Activated CD4-positive, alpha-beta T cell treated with anti-CD3 and anti-CD28 coated beads, Interleukin-2, amount 10 ng/mL, durations not matched to agents 24 days and 14 days (primary cell): ENCODE results near the gene GALK2. TPM values are rescaled to one million over a fixed set of nuclear protein-coding genes. Genes with fewer than 3 reads are reported as not detected.
A peak's percentile ranks its signal among the peaks of the same experiment; 100 is the strongest.

Source experiments
- DNase-seq: peaks from one replicate; pipeline ENCODE4 v3.0.0; 2022
- H3K27ac Mint-ChIP-seq: one replicate; pipeline ENCODE4 v1.8.0; 2022; ENCODE audit warnings: mild to moderate bottlenecking, mixed read lengths
- H3K27me3 Mint-ChIP-seq: one replicate; pipeline ENCODE4 v1.8.0; 2022; ENCODE audit warnings: mixed read lengths
- H3K36me3 Mint-ChIP-seq: one replicate; pipeline ENCODE4 v1.8.0; 2022; ENCODE audit warnings: low read depth, mild to moderate bottlenecking, mixed read lengths
- H3K4me1 Mint-ChIP-seq: one replicate; pipeline ENCODE4 v1.8.0; 2021; ENCODE audit warnings: mixed read lengths
- H3K4me3 Mint-ChIP-seq: one replicate; pipeline ENCODE4 v1.8.0; 2022; ENCODE audit warnings: mild to moderate bottlenecking, moderate library complexity, mixed read lengths
- H3K9me3 Mint-ChIP-seq: one replicate; pipeline ENCODE4 v1.8.0; 2021; ENCODE audit warnings: mixed read lengths
- intact Hi-C: fragments of 100-400 bp; cut with micrococcal nuclease; formaldehyde crosslinking; loops from one replicate; pipeline ENCODE4 v1.15.1; 2023
- total RNA-seq: library from RNA; stranded (reverse); gene quantifications from 2 replicates; pipeline ENCODE4 v1.2.3, GENCODE V29; 2022

Gene GALK2
- total RNA-seq, 1 donor from 2014 or later = 25.5 TPM

DNA sequence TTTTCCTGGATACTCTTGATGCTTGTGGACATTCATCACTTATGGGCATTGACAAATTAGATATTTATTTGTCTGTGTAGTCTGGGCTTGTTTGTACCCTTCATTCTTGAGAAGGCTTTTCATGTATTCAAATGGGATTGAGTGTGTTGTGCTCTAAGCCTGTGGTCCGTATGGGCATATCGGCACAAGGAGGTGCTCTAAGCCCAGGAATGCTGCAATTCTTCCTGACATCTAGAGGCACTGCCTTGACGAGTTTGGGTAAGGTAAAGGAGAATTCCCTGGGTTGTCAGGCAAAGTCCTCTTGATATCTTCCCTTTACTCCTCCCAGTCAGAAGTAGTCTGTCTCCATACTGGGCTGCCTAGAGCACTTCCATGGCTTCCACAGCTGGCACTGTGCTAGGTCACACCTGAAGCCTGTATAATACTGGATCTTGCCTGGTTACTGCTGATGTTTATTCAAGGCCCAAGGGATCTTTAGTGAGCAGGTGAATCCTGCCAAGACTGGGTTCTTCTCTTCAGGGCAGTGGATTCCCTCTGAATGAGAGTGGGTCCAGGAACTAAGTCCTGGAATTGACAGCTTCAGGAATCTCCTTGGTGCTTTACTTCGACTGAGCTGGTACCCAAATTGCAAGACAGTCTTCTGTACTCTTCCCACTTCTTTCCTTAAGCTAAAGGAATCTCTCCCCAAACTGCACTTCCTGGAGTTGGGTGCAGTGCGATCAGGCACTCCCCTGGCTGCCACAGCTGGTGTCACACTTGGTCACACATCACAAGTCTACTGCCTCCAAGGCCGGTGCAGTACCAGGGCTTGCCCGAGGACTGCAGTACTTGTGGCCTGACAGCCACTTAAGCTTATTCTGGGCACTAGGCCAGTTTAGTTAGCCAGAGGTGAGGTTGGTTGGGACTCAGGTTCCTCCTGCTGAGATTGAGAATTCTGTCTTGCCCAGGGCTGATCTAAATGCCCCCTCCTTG, 46.0 kb downstream of the GALK2 start:
- Mint-ChIP-seq H3K9me3 (peaks cover 6% of the 10 kb centered on the region), H3K27ac (no peak overlapping the region), H3K27me3 (no peaks in the 10 kb centered on the region), H3K36me3 (peaks cover 43% of the 10 kb centered on the region), H3K4me1 (peaks cover 4% of the 10 kb centered on the region), H3K4me3 (no peak overlapping the region)
- no peak for DNase-seq
- intact Hi-C loops = no loop called here

- Mint-ChIP-seq H3K27me3 (no peaks in the 10 kb centered on the region), H3K4me3 (no peak overlapping the region), H3K9me3 (peaks cover 16% of the 10 kb centered on the region), H3K36me3 (peaks cover 56% of the 10 kb centered on the region), H3K4me1 (peaks cover 15% of the 10 kb centered on the region), H3K27ac (no peak overlapping the region)
- no peak for DNase-seq
- intact Hi-C loops = no loop called here
These were observed 53.7 kb downstream of the GALK2 start for GRCh38 chr15:49223536-49224274.

GRCh38 chr15:49225572-49226281, 55.7 kb downstream of the GALK2 start:
- Mint-ChIP-seq H3K4me1 (peaks cover 15% of the 10 kb centered on the region), H3K27ac (no peak overlapping the region), H3K27me3 (no peaks in the 10 kb centered on the region), H3K4me3 (no peak overlapping the region), H3K36me3 (peaks cover 61% of the 10 kb centered on the region), H3K9me3 (peaks cover 26% of the 10 kb centered on the region)
- intact Hi-C loops = no loop called here
- no peak for DNase-seq

- H3K36me3 Mint-ChIP-seq = peaks cover 69% of the 10 kb centered on the region
- no peak overlapping the region for H3K27ac Mint-ChIP-seq
- H3K4me1 Mint-ChIP-seq = peaks cover 15% of the 10 kb centered on the region
- DNase-seq = no peak
- peaks cover 21% of the 10 kb centered on the region for H3K9me3 Mint-ChIP-seq
- intact Hi-C loops = no loop called here
- no peak overlapping the region for H3K4me3 Mint-ChIP-seq
- no peaks in the 10 kb centered on the region for H3K27me3 Mint-ChIP-seq
These were observed 57.6 kb downstream of the GALK2 start for GRCh38 chr15:49227602-49228001.

DNA sequence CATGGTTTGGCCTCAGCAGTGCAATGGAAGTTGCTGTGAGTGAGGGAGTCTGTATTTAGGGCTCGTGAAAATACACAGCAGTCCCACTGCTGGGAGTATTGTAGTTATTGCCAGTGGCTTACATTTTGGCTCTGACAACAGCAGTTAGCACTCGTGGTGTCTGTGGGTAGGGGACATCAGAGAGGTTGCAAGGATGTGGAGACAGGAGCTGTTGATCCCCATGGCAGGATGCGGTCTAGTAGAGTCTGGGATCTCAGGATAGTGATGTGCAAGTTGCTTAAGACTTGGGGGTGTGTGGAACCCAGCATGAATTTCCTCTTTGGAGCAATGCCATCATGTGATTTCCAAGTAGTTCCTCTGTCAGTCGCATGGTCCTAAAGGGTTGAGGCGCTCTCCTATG, 59.9 kb downstream of the GALK2 start:
- H3K36me3 Mint-ChIP-seq = peaks cover 72% of the 10 kb centered on the region
- peaks cover 15% of the 10 kb centered on the region for H3K4me1 Mint-ChIP-seq
- DNase-seq = no peak
- no peaks in the 10 kb centered on the region for H3K27me3 Mint-ChIP-seq
- intact Hi-C loops = loop anchor here (10.0 kb wide), 2 partner anchors 365 to 1085 kb away; no protein-coding TSS in a partner anchor
- no peak overlapping the region for H3K4me3 Mint-ChIP-seq
- H3K9me3 Mint-ChIP-seq = peaks cover 16% of the 10 kb centered on the region
- no peak overlapping the region for H3K27ac Mint-ChIP-seq

DNA sequence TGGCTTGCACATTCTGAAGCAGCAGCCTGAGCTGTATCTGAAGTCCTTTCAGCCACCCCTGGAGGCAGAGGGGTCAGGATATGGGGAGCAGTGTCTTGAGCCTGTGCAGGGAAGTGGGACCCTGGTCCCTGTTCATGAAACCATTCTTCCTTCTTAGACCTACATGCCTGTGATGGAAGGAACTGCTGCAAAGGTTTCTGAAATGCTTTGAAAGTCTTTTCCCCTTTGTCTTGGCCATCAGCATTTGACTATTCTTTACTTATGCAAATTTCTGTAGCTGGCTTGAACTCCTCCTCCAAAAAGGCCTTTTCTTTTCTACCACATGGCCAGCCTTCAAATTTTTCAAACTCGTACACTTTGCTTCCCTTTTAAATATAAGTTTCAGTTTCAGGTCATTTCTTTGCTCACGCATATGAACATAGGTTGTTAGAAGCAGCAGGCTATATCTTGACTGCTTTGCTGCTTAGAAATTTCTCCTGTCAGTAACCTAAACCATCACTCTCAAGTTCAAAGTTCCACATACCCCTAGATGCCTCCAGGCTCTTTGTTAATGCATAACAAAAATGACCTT, 62.3 kb downstream of the GALK2 start:
- H3K4me3 Mint-ChIP-seq = no peak overlapping the region
- peaks cover 55% of the 10 kb centered on the region for H3K36me3 Mint-ChIP-seq
- DNase-seq = no peak
- intact Hi-C loops = loop anchor here (10.0 kb wide), 2 partner anchors 368 to 1082 kb away; no protein-coding TSS in a partner anchor
- peaks cover 21% of the 10 kb centered on the region for H3K4me1 Mint-ChIP-seq
- H3K27ac Mint-ChIP-seq = no peak overlapping the region
- H3K9me3 Mint-ChIP-seq = peaks cover 16% of the 10 kb centered on the region
- no peaks in the 10 kb centered on the region for H3K27me3 Mint-ChIP-seq

DNA sequence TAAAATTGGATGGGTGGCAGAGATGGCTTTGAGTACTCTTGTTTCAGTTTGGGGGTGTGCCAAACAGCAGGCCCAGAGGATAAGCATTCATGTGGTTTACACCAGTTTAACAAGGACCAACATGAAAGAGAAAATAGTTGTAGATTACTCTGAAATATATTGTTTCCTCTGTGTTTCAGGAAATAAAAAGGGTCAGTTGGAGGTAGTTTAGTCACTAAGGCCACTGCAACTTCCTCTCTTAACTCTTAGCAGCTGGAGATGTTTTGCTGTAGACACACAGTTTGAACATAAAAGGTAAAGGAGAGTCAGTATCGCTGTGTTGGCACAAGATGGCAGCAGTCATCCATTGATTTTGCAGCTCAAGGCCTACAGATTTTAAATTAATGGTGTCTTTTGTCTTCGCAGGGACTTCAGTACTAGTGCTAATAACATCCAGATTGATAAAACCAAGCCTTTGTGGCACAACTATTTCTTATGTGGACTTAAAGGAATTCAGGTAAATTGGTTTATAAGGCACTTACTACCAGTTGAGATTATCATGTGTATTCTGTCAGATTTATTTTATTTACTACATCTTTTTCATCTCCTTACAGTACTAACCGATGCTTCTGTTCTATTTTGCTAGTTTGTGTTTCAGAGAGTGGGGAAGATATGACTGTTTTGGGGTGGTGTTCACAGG, 65.5 kb downstream of the GALK2 start:
- no peaks in the 10 kb centered on the region for H3K27me3 Mint-ChIP-seq
- DNase-seq = peak; percentile 86
- H3K27ac Mint-ChIP-seq = peak overlapping the region; percentile 11
- H3K9me3 Mint-ChIP-seq = no peaks in the 10 kb centered on the region
- peaks cover 15% of the 10 kb centered on the region for H3K4me1 Mint-ChIP-seq
- intact Hi-C loops = loop anchor here (1.0 to 10.0 kb wide), 7 partner anchors 187 to 1079 kb away; partner anchors contain the start of genes DTWD1 and FAM227B
- no peak overlapping the region for H3K4me3 Mint-ChIP-seq
- peaks cover 33% of the 10 kb centered on the region for H3K36me3 Mint-ChIP-seq

DNA sequence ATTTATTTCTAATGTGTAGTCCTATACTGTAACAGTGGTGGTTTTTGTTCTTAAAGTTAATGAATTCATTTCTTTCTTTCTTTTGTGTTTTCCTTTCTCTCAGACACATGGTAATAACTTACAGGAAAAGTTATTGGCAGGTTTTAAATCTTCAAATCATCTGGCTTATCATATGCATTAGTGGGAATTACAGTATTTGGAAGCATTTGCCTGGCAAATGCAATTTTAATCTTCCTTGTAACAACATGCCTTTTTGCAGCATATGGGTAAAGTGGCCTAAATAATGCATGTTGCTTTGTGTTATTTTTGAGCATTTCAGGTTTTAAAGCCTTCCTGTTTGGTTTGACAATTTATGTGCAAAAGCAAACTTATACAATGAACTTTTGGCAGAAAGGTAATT, 66.8 kb downstream of the GALK2 start:
- no peaks in the 10 kb centered on the region for H3K27me3 Mint-ChIP-seq
- no peak for DNase-seq
- H3K4me1 Mint-ChIP-seq = peaks cover 15% of the 10 kb centered on the region
- no peaks in the 10 kb centered on the region for H3K9me3 Mint-ChIP-seq
- intact Hi-C loops = loop anchor here (5.0 to 10.0 kb wide), 4 partner anchors 372 to 1078 kb away; partner anchors contain the start of genes DTWD1 and FAM227B
- peaks cover 22% of the 10 kb centered on the region for H3K36me3 Mint-ChIP-seq
- no peak overlapping the region for H3K27ac Mint-ChIP-seq
- no peak overlapping the region for H3K4me3 Mint-ChIP-seq

DNA sequence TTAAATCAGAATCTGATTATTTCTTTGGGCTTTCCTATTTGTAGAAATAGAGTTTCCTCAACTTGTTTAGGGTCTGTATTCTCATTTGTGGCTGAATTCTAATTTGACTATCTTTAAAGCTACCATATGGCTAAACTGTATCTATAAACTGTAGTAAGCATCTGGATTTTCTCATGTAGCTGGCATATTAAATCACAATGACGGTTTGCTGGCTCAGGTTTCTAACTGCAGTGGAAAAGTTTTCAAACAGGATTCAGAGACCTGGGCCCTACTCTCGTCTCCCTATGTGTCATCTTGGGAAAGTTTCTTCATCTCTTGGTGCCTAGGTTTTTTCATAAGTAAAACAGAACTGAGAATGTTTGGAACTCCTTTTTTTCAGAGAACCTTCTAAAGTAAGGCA, 68.3 kb downstream of the GALK2 start:
- no peaks in the 10 kb centered on the region for H3K27me3 Mint-ChIP-seq
- DNase-seq = no peak
- no peak overlapping the region for H3K27ac Mint-ChIP-seq
- no peaks in the 10 kb centered on the region for H3K9me3 Mint-ChIP-seq
- H3K36me3 Mint-ChIP-seq = peaks cover 12% of the 10 kb centered on the region
- no peak overlapping the region for H3K4me3 Mint-ChIP-seq
- intact Hi-C loops = loop anchor here (5.0 to 10.0 kb wide), 4 partner anchors 374 to 1076 kb away; partner anchors contain the start of genes DTWD1 and FAM227B
- peaks cover 17% of the 10 kb centered on the region for H3K4me1 Mint-ChIP-seq

DNA sequence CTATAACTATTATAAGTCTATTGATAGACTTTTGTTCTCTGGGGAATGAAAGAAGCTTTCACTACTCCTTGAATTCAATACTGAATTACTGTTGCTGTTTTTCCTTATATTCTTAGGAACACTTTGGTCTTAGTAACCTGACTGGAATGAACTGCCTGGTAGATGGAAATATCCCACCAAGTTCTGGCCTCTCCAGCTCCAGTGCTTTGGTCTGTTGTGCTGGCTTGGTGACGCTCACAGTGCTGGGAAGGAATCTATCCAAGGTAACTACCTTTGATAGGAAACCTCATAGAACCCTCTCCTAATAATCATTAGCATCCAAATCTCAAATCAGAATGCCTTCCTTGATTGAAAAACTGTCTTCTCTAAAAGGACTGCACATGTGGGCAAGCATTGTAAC, 69.1 kb downstream of the GALK2 start:
- Mint-ChIP-seq H3K27me3 (no peaks in the 10 kb centered on the region), H3K27ac (no peak overlapping the region), H3K4me3 (no peak overlapping the region), H3K36me3 (peaks cover 7% of the 10 kb centered on the region), H3K4me1 (peaks cover 15% of the 10 kb centered on the region), H3K9me3 (no peaks in the 10 kb centered on the region)
- DNase-seq = no peak
- intact Hi-C loops = loop anchor here (5.0 to 10.0 kb wide), 4 partner anchors 374 to 1076 kb away; partner anchors contain the start of genes DTWD1 and FAM227B

DNA sequence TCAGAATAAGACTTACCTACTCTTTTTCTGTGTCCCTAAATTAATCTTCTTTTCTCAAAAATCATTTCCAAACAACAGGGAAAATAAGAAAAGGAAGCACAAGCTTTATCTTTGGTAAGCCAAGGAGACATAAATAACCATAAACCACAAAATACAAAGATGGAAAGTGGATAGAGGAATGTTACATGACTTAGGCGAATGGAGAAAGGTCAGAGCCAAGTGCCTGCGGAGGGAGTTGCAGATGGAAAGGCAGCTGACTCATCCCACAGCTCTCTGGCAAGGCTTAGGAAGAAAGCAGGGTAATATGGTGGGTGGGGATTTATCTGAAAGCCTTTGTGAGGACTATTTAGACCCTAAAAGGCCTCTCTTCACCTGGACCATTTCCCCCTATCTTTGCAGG, 72.8 kb downstream of the GALK2 start:
- Mint-ChIP-seq H3K27ac (no peak overlapping the region), H3K4me1 (peaks cover 11% of the 10 kb centered on the region), H3K9me3 (no peaks in the 10 kb centered on the region), H3K4me3 (no peak overlapping the region), H3K27me3 (no peaks in the 10 kb centered on the region), H3K36me3 (peaks cover 29% of the 10 kb centered on the region)
- DNase-seq = no peak
- intact Hi-C loops = no loop called here

GRCh38 chr15:49247556-49248110, 77.6 kb downstream of the GALK2 start:
- no peak for DNase-seq
- peaks cover 47% of the 10 kb centered on the region for H3K36me3 Mint-ChIP-seq

More at GRCh38 chr15:49247556-49248110, 77.6 kb downstream of the GALK2 start:
- Mint-ChIP-seq H3K27ac (no peak overlapping the region), H3K4me3 (no peak overlapping the region), H3K27me3 (no peaks in the 10 kb centered on the region), H3K9me3 (peaks cover 11% of the 10 kb centered on the region), H3K4me1 (peaks cover 14% of the 10 kb centered on the region)
- intact Hi-C loops = no loop called here
